ENCODE measurements around the gene CRELD1.

The CRELD1 gene

GRCh38 chr3:9986230-9986725, 52.6 kb downstream of the CRELD1 start:
- H3K4me3 ChIP-seq (ENCODE audit: low read depth, low read length), result peak overlapping the region; percentile 84
- TF ChIP-seq MAX (IDR thresholded peaks at IDR 0.05; ENCODE audit: low read depth, low read length) (no peak), MYC (IDR thresholded peaks at IDR 0.05; ENCODE audit: low read depth, low read length) (no peak), POLR2A (IDR thresholded peaks at IDR 0.05; ENCODE audit: extremely low read depth, insufficient read length) (no peak)
- TF ChIP-seq, protein P1, sequence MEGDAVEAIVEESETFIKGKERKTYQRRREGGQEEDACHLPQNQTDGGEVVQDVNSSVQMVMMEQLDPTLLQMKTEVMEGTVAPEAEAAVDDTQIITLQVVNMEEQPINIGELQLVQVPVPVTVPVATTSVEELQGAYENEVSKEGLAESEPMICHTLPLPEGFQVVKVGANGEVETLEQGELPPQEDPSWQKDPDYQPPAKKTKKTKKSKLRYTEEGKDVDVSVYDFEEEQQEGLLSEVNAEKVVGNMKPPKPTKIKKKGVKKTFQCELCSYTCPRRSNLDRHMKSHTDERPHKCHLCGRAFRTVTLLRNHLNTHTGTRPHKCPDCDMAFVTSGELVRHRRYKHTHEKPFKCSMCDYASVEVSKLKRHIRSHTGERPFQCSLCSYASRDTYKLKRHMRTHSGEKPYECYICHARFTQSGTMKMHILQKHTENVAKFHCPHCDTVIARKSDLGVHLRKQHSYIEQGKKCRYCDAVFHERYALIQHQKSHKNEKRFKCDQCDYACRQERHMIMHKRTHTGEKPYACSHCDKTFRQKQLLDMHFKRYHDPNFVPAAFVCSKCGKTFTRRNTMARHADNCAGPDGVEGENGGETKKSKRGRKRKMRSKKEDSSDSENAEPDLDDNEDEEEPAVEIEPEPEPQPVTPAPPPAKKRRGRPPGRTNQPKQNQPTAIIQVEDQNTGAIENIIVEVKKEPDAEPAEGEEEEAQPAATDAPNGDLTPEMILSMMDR (IDR thresholded peaks at IDR 0.05; ENCODE audit: low read depth, low read length), result no peak
- DNase-seq (ENCODE audit: low read depth), result no peak

- no peak for DNase-seq (ENCODE audit: low read depth)
Observed at GRCh38 chr3:9994086-9994844, 60.6 kb downstream of the CRELD1 start.

More at GRCh38 chr3:9994086-9994844, 60.6 kb downstream of the CRELD1 start:
- no peak overlapping the region for H3K4me3 ChIP-seq (ENCODE audit: low read depth, low read length)
- TF ChIP-seq, protein P1 (IDR thresholded peaks at IDR 0.05; ENCODE audit: low read depth, low read length), result no peak
- TF ChIP-seq MYC (IDR thresholded peaks at IDR 0.05; ENCODE audit: low read depth, low read length) (no peak), MAX (IDR thresholded peaks at IDR 0.05; ENCODE audit: low read depth, low read length) (no peak), POLR2A (IDR thresholded peaks at IDR 0.05; ENCODE audit: extremely low read depth, insufficient read length) (no peak)

Data from NB4 (cell line).